ENCODE results near the gene CEP104. TPM values are rescaled to one million over a fixed set of nuclear protein-coding genes. Genes with fewer than 3 reads are reported as not detected.

CEP104 gene
- total RNA-seq, 3 donors from 2014 or later = 24.0 to 33.8 (median 30.5) TPM

- no peak for DNase-seq (ENCODE audit: low spot score in 2 of 2)
- peaks cover 8% of the 10 kb centered on the region for H3K36me3 ChIP-seq
- intact Hi-C loops (cut with DNase I; ENCODE audit: low total_unique reads) = no loop called here
- H3K4me1 ChIP-seq = peaks cover 0 to 1% of the 10 kb centered on the region in 2 donors
- TF ChIP-seq POLR2A (IDR thresholded peaks at IDR 0.05) (no peak), POLR2AphosphoS5 (IDR thresholded peaks at IDR 0.05) (no peak)
- TF ChIP-seq, protein P1, sequence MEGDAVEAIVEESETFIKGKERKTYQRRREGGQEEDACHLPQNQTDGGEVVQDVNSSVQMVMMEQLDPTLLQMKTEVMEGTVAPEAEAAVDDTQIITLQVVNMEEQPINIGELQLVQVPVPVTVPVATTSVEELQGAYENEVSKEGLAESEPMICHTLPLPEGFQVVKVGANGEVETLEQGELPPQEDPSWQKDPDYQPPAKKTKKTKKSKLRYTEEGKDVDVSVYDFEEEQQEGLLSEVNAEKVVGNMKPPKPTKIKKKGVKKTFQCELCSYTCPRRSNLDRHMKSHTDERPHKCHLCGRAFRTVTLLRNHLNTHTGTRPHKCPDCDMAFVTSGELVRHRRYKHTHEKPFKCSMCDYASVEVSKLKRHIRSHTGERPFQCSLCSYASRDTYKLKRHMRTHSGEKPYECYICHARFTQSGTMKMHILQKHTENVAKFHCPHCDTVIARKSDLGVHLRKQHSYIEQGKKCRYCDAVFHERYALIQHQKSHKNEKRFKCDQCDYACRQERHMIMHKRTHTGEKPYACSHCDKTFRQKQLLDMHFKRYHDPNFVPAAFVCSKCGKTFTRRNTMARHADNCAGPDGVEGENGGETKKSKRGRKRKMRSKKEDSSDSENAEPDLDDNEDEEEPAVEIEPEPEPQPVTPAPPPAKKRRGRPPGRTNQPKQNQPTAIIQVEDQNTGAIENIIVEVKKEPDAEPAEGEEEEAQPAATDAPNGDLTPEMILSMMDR (IDR thresholded peaks at IDR 0.05) = no peak
- no peaks in the 10 kb centered on the region for H3K27me3 ChIP-seq
- no peak overlapping the region for H3K27ac ChIP-seq
- no peak overlapping the region for H3K4me3 ChIP-seq
- no peaks in the 10 kb centered on the region for H3K9me3 ChIP-seq
Measured at GRCh38 chr1:3852711-3853485, 4.1 kb downstream of the CEP104 start.

DNA sequence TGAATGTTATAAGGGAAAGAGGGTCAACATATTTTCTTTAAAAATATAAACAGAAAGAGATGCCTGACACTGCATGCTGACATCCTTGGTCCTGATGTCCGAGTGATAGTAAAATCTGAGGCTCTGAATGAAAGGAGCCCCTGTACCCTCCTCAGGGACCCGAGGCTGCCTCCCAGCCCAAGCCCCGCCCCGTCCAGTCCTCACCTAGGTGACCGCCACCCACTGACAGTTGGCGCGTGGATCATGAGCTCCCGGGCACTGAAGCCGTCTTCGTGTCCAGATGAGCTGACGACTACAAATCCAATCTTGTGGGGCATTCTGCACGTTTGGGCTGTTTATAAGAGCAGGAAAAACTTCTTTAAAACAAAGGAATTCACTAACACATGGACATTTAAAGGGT lies 4.9 kb downstream of the CEP104 start:
- Histone ChIP-seq H3K27me3 (no peaks in the 10 kb centered on the region), H3K36me3 (peaks cover 8% of the 10 kb centered on the region), H3K4me1 (no peaks in the 10 kb centered on the region), H3K4me3 (no peak overlapping the region), H3K9me3 (no peaks in the 10 kb centered on the region), H3K27ac (no peak overlapping the region)
- intact Hi-C loops (cut with DNase I; ENCODE audit: low total_unique reads) = no loop called here
- DNase-seq (ENCODE audit: low spot score in 2 of 2) = no peak
- TF ChIP-seq POLR2AphosphoS5 (IDR thresholded peaks at IDR 0.05) (no peak), POLR2A (IDR thresholded peaks at IDR 0.05) (no peak)
- TF ChIP-seq, protein P1 (IDR thresholded peaks at IDR 0.05) = no peak

- DNase-seq (ENCODE audit: low spot score in 2 of 2) = no peak
- no peaks in the 10 kb centered on the region for H3K4me1 ChIP-seq
- no peak overlapping the region for H3K4me3 ChIP-seq
- intact Hi-C loops (cut with DNase I; ENCODE audit: low total_unique reads) = no loop called here
- TF ChIP-seq POLR2AphosphoS5 (IDR thresholded peaks at IDR 0.05) (no peak), POLR2A (IDR thresholded peaks at IDR 0.05) (no peak)
- TF ChIP-seq, protein P1 (IDR thresholded peaks at IDR 0.05) = no peak
- H3K36me3 ChIP-seq = peaks cover 8% of the 10 kb centered on the region
- H3K27me3 ChIP-seq = no peaks in the 10 kb centered on the region
- H3K27ac ChIP-seq = no peak overlapping the region
- no peaks in the 10 kb centered on the region for H3K9me3 ChIP-seq
Measured at GRCh38 chr1:3851292-3851691, 5.7 kb downstream of the CEP104 start.

DNA sequence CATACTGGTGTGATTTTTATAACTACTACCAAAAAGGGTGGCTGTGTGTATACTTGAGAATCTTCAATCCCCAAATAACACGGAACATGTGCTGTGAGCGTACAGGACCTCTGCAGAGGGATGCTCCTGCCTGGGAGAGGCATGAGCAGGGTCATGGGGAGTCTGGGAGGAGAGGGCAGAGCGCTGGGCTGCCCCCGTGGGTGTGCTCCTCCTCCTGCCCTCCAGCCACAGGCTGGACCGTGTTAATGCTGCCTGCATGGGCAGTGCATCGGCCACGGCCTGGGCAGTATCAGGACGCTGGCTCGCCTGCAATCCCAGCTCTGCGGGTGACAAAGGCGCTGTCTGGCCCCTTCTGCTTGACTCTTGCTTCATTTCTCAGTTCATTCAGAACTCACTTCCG lies 6.2 kb downstream of the CEP104 start:
- H3K36me3 ChIP-seq = peaks cover 8% of the 10 kb centered on the region

DNA sequence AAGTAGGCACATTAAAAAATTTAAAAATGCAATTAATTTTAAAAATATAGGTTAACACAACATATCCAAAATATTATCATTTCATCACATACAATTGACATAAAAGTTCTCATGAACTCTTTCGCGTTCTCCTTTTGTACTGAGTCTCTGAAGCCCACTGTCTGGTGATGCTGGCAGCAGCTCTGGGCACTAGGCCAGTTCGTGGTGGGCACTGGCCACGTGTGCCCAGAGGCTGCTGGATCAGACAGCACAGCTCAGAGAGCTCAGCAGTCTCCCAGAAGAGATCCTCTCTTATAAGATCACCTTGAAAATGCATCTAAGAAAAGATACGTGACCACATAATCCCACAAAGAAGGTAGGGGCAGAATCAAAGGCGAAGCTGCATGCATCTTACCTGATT lies 9.9 kb downstream of the CEP104 start:
- peaks cover 8% of the 10 kb centered on the region for H3K36me3 ChIP-seq
- DNase-seq (ENCODE audit: low spot score in 2 of 2) = no peak

More for the DNA sequence above, 6.2 kb downstream of the CEP104 start:
- no peak for TF ChIP-seq POLR2AphosphoS5 (IDR thresholded peaks at IDR 0.05)
- TF ChIP-seq POLR2A (IDR thresholded peaks at IDR 0.05) = no peak
- TF ChIP-seq, protein P1 (IDR thresholded peaks at IDR 0.05) = no peak
- DNase-seq (ENCODE audit: low spot score in 2 of 2) = no peak
- Histone ChIP-seq H3K27me3 (no peaks in the 10 kb centered on the region), H3K9me3 (no peaks in the 10 kb centered on the region), H3K27ac (no peak overlapping the region), H3K4me1 (no peaks in the 10 kb centered on the region), H3K4me3 (no peak overlapping the region)
- intact Hi-C loops (cut with DNase I; ENCODE audit: low total_unique reads) = no loop called here

More for the DNA sequence above, 9.9 kb downstream of the CEP104 start:
- Histone ChIP-seq H3K27me3 (no peaks in the 10 kb centered on the region), H3K4me1 (no peaks in the 10 kb centered on the region), H3K27ac (no peak overlapping the region), H3K4me3 (no peak overlapping the region), H3K9me3 (no peaks in the 10 kb centered on the region)
- TF ChIP-seq, protein P1 (IDR thresholded peaks at IDR 0.05) = no peak
- TF ChIP-seq POLR2A (IDR thresholded peaks at IDR 0.05) = no peak
- TF ChIP-seq POLR2AphosphoS5 (IDR thresholded peaks at IDR 0.05) = no peak
- intact Hi-C loops (cut with DNase I; ENCODE audit: low total_unique reads) = no loop called here
